WI38 (cell line): ENCODE results near the gene MYL2.
A peak's percentile ranks its signal among the peaks of the same experiment; 100 is the strongest.

ENCODE experiments used
- H3K4me3 ChIP-seq: 2 replicates; pipeline ENCODE4 v1.5.1; 2011; ENCODE audit warnings: low read depth, mild to moderate bottlenecking, control low read depth, low read length
- CTCF ChIP-seq: IDR thresholded peaks from 2 replicates; pipeline ENCODE4 v1.5.1; 2012; ENCODE audit warnings: low read depth, mild to moderate bottlenecking, control low read depth, low read length

The MYL2 gene

GRCh38 chr12:110948041-110948440 lies 27.7 kb upstream of the MYL2 start:
- TF ChIP-seq CTCF, result no peak
- H3K4me3 ChIP-seq, result no peak overlapping the region

- TF ChIP-seq CTCF, result no peak
- H3K4me3 ChIP-seq, result no peak overlapping the region
These were observed 23.0 kb upstream of the MYL2 start for GRCh38 chr12:110943373-110943772.

- no peak overlapping the region for H3K4me3 ChIP-seq
- TF ChIP-seq CTCF, result no peak
These were observed 21.0 kb upstream of the MYL2 start for GRCh38 chr12:110941391-110941790.

- H3K4me3 ChIP-seq, result no peak overlapping the region
- no peak for TF ChIP-seq CTCF
These were observed 20.6 kb upstream of the MYL2 start for GRCh38 chr12:110940933-110941332.

GRCh38 chr12:110940296-110940695 lies 19.9 kb upstream of the MYL2 start:
- H3K4me3 ChIP-seq, result no peak overlapping the region
- no peak for TF ChIP-seq CTCF

- H3K4me3 ChIP-seq, result no peak overlapping the region
- TF ChIP-seq CTCF, result peak; percentile 89
These were observed 16.8 kb upstream of the MYL2 start for GRCh38 chr12:110937104-110937641.

GRCh38 chr12:110936367-110937103 lies 16.2 kb upstream of the MYL2 start:
- TF ChIP-seq CTCF, result no peak
- H3K4me3 ChIP-seq, result no peak overlapping the region
